Measurements from ENCODE around the gene COL23A1. TPM values are rescaled to one million over a fixed set of nuclear protein-coding genes. Genes with fewer than 3 reads are reported as not detected.

The COL23A1 gene
- total and polyA plus RNA-seq, 2 of the 13 experiments (the other 11 are each of a cell fraction or from before 2014, with no cell fraction given): not detected

- CTCF ChIA-PET (ENCODE audit: low intra/inter-chr PET ratio, low total read pairs): no interaction called here
- H3K36me3 ChIP-seq (replicated peaks in 1 of 2; ENCODE audit: control insufficient read depth in 1 of 2, insufficient read depth in 2 of 2, low read length in 2 of 2): no peaks in the 10 kb centered on the region
- ATAC-seq (no peak), DNase-seq (ENCODE audit: low spot score) (no peak), FAIRE-seq (no peak)
- no peaks in the 10 kb centered on the region for H3K79me2 ChIP-seq (ENCODE audit: insufficient read depth, low read length)
- H3K9ac ChIP-seq (ENCODE audit: insufficient read depth, low read depth, low read length): no peak overlapping the region
- no peaks in the 10 kb centered on the region for H4K20me1 ChIP-seq (ENCODE audit: insufficient read depth, low read length)
- POLR2A ChIA-PET: no interaction called here
- H3K4me3 ChIP-seq (replicated peaks in 1 of 3; ENCODE audit: insufficient read depth in 1 of 3, low read depth in 2 of 3, low read length in 3 of 3): no peak overlapping the region
- in situ Hi-C loops (cut with HindIII; ENCODE audit: extremely low pct_ligation_motif_present, low pct_unique_long_range_greater_than_20kb) (no loop called here), intact Hi-C loops (cut with micrococcal nuclease; ENCODE audit: unreplicated experiment) (no loop called here)
- no peaks in the 10 kb centered on the region for H3K9me3 ChIP-seq (ENCODE audit: low read length)
- peaks cover 1 to 24% of the 10 kb centered on the region in 2 experiments; a peak in 4 of 5 replicates for H3K27me3 ChIP-seq (ENCODE audit: control insufficient read depth in 1 of 2, insufficient read depth in 2 of 2, low read length in 2 of 2)
- BruUV-seq (replicated peaks): no TSS peak
- no peak overlapping the region for H3K4me2 ChIP-seq (ENCODE audit: low read depth, low read length)
- H3K4me1 ChIP-seq (ENCODE audit: insufficient read depth, low read length): no peaks in the 10 kb centered on the region
- 22% methylated on average over 6 of the region's 6 CpGs for WGBS (ENCODE audit: low lambda C conversion rate)
- no peak overlapping the region for H3K27ac ChIP-seq (ENCODE audit: extremely low read length, insufficient read depth, low read length)
- no peak overlapping the region for H2AFZ ChIP-seq (ENCODE audit: low read length)
- TF ChIP-seq NFE2L2 (IDR thresholded peaks at IDR 0.05; ENCODE audit: low read length) (no peak), GLMP (CRISPR knock-in tag; IDR thresholded peaks at IDR 0.05; ENCODE audit: borderline replicate concordance) (no peak), ZHX2 (IDR thresholded peaks at IDR 0.05; ENCODE audit: low read depth) (no peak), ZHX2 (CRISPR knock-in tag; IDR thresholded peaks at IDR 0.05; ENCODE audit: borderline replicate concordance) (no peak), EED (CRISPR knock-in tag; IDR thresholded peaks at IDR 0.05) (no peak), RFX3 (CRISPR knock-in tag; IDR thresholded peaks at IDR 0.05) (no peak), LRRFIP1 (CRISPR knock-in tag; conservative IDR thresholded peaks at IDR 0.05) (no peak), FOSL1 (CRISPR knock-in tag; IDR thresholded peaks at IDR 0.05; ENCODE audit: borderline replicate concordance) (no peak), ZNF367 (CRISPR knock-in tag; IDR thresholded peaks at IDR 0.05; ENCODE audit: borderline replicate concordance) (no peak), ZNF550 (CRISPR knock-in tag; IDR thresholded peaks at IDR 0.05; ENCODE audit: borderline replicate concordance) (no peak), ZBTB39 (CRISPR knock-in tag; IDR thresholded peaks at IDR 0.05) (no peak), SKI (IDR thresholded peaks at IDR 0.05; ENCODE audit: partially characterized antibody) (no peak), ARHGAP35 (CRISPR knock-in tag; IDR thresholded peaks at IDR 0.05; ENCODE audit: borderline replicate concordance) (no peak), ZNF451 (CRISPR knock-in tag; IDR thresholded peaks at IDR 0.05) (no peak)
These were observed 49.7 kb downstream of the COL23A1 start for GRCh38 chr5:178540526-178540925.
